ENCODE measurements around the gene HDAC4.

HDAC4 gene

GRCh38 chr2:239279508-239280295, 121.1 kb downstream of the HDAC4 start:
- DNase-seq (ENCODE audit: low read depth) = no peak

DNA sequence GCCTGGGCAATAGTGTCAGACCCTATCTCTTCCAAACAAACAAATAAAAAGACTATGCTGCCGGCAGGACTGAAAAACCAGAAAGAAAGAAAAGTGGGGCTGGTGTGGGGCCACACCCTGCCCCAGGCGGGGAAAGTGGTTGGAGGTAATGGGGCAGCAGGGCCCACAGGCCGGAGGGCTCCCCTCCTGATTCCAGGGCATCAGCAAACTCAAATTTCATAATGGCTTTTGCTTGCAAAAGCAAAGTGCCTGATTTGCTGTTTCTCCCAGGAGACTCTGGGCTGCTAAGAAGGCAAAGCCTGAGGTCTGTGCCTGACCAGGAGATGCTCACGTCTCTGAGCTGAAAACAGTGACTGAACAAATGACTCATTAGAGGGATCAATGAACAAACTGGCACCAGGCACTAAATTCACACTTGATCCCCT, 121.9 kb downstream of the HDAC4 start:
- no peak for DNase-seq (ENCODE audit: low read depth)

- DNase-seq (ENCODE audit: low read depth) = no peak
Observed at GRCh38 chr2:239278361-239278760, 122.5 kb downstream of the HDAC4 start.

DNA sequence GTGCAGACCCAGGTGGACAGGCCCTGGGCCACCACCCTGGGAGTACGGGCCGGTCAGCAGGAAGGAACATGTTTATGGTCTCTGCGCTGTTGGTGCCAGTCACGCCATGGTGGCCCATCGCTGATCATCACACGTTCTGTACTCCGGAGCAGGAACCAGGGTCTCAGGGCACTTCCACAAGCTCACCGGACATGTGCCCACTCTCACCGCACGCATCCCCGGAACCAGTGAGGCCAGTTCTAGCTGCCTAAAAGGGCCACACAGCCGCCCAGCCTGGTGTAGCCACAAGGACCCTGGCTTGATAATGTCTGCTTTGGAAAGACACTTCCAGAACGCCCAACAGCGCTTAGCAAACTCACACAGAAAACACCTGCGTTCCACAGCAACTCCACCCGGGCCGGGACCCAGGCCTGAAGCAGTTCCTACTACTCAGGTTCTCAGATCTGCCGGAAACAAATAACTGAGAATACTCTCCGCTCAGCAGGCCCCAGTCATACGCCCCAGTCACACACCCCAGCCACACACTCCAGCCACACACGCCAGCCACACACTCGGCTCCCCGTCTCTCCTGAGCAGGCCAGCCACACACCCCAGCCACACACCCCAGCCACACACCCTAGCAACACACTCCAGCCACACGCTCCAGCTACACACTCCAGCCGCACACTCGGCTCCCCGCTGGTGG, 123.3 kb downstream of the HDAC4 start:
- no peak for DNase-seq (ENCODE audit: low read depth)

DNA sequence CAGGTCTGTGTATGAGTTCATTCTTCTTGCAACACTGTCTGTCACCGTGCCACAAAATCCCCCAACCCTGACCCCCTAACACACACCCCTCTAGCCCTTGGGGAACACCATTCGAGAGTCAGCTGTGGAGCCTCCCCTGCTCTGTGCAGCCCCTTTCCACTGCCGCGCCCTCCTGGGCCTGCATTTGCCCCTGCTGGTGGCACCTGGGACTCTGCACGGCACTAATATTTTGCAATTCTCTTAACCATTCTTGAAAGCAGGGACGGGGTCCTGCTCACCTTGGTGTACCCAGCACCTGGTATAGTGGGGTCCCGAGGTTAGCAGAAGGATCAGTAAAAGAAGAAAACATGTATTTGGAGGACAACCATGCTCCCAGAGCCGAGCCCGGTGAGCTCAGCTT, 124.0 kb downstream of the HDAC4 start:
- no peak for DNase-seq (ENCODE audit: low read depth)

- no peak for DNase-seq (ENCODE audit: low read depth)
Observed at GRCh38 chr2:239275847-239276831, 124.7 kb downstream of the HDAC4 start.

DNA sequence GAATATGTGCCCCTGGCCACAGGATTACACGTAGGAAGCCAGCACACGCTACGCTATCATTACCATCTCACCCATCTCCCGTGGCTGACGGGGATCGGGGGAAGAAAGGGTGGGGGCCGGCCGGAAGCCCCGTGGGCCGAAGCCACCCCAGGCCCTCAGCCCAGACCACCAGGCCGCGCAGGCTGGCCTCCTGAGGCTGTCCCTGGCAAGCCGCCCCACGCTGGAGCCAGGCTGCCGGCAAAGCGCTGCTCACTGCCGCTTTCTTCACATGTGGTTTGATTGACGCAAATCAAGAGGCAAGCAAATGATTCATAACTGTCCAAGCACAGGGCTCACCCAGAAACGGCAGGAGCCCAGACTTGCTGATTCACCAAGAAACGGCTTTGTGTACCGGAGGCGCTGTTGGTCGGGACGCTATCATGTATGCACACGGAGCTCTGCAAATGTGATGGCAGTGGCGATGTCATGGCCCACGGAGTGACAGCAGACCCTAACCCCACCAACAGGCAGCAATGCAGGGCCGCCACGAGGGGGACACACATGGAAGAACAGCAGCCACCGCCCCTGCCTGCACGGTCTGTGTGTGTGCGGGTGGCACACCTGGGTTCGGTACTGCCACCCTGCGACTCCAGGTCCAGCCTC, 125.7 kb downstream of the HDAC4 start:
- DNase-seq (ENCODE audit: low read depth) = no peak

GRCh38 chr2:239274391-239275043, 126.3 kb downstream of the HDAC4 start:
- DNase-seq (ENCODE audit: low read depth) = no peak

DNA sequence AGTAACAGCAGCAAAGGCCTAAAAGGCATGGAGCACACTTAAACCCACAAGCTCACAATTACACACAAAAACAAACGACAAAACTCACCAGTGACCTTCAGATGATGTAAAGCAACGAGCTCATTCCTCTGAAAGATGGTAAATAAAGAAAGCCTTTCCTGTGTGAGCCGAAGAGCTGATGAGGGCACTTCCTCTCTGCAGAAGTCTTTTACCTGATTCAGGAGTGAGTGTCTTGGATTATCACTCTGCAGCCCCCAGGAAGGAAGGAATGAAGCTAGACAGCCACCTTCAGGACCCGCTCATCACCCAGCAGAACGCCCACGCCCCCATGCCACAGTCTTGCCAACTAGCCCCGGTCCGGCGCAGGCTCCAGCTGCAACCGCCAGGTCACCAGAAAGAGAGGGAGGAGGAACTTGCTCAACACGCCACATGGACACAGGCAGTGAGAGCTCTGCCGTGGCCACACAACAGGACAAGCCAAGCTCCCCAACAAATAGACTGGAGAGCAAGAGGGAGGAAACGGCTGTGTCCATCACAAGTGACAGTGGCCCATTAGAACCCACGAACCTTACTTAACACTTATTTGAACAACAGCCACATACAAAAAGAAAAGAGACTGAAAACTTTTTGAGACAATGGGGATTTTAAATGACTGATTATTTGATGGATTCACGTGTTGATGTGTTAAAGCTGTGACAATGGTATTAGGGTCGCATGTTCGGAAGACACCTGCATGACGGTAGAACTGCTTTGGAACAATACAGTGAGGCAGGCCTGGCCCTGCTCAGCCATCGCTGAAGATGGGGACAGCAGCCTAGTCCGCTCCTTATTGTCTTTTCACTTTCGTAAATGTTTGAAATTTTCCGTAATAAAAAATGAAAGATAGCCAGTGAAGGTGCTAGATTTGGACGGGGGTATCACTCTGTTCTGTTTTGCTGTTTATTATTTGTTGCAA, 127.3 kb downstream of the HDAC4 start:
- no peak for DNase-seq (ENCODE audit: low read depth)

GRCh38 chr2:239272626-239273025, 128.2 kb downstream of the HDAC4 start:
- DNase-seq (ENCODE audit: low read depth) = no peak

GRCh38 chr2:239271882-239272281, 128.9 kb downstream of the HDAC4 start:
- no peak for DNase-seq (ENCODE audit: low read depth)

GRCh38 chr2:239271471-239271870, 129.3 kb downstream of the HDAC4 start:
- DNase-seq (ENCODE audit: low read depth) = no peak

- no peak for DNase-seq (ENCODE audit: low read depth)
Observed at GRCh38 chr2:239269916-239270315, 130.9 kb downstream of the HDAC4 start.

DNA sequence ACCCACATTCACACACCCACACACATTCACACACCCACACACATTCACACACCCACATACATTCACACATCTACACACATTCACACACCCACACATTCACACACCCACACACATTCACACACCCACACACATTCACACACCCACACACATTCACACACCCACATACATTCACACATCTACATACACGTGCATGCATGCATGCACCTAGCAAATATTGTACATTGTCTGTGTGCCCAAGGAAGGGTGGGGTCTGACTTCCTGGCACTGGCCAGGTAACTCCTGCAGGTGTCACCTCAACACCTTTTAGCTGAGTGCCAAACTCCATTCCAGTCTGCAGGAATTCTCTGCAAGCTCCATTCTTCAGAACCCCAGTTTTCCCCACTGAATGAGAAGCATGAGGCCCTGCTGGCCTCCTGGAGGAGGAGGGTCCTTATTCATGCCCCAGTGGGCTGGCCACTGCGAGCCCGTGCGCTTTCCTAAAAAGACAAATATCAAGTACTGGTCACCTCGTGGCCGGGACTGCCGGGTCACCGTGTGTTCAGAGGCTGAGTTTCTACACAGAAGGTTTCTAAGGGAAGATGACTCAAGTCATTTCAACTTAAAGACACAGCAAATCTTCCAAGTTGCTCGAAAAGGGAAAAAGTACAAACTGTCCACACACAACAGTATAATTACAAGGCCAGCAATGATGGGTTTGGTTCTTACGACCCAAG, 131.5 kb downstream of the HDAC4 start:
- no peak for DNase-seq (ENCODE audit: low read depth)

- DNase-seq (ENCODE audit: low read depth) = no peak
Observed at GRCh38 chr2:239268549-239268948, 132.3 kb downstream of the HDAC4 start.

DNA sequence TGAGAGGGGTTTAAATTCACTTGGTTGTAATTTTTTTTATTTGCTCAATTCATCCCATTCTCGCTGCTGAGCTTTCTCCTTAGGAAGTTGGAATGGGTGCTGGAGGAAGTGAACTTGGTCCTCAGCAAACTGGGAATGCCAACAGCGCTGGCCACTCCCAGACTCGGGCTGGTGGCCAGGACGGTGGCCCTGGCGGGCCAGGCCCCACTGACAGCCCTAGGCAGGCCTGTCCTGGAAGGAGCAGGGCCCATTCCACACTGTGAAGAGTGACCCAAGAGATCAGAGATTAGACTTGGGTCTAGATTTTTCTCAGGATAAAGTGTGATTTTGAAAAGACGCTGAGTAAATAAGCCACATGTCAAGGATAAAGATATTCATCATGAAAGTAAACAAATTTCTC, 132.7 kb downstream of the HDAC4 start:
- DNase-seq (ENCODE audit: low read depth) = no peak

- peak; percentile 84 for DNase-seq (ENCODE audit: low read depth)
Observed at GRCh38 chr2:239267288-239267951, 133.4 kb downstream of the HDAC4 start.

GRCh38 chr2:239266779-239267287, 134.0 kb downstream of the HDAC4 start:
- DNase-seq (ENCODE audit: low read depth) = no peak

DNA sequence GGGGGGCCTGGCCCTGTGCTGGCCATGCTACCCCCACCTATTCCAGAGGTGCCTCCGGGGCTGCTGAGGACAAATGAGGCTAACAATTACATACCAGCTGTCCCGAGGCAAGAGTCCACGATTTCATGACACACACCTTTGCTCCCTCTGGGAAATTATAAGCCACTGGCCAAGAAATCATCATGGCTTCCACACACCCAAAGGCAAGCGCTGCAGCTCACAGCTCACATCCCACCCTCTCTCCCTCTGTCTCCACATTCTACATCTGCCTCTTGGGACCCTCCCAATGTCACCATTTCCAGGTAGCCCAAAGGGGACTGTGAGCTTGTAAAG, 134.4 kb downstream of the HDAC4 start:
- DNase-seq (ENCODE audit: low read depth) = no peak
